Tibial nerve (tissue), 4 donors: ENCODE data around the gene SORCS2. TPM values are rescaled to one million over a fixed set of nuclear protein-coding genes. Genes with fewer than 3 reads are reported as not detected.

Experiments
- DNase-seq, 2 donors: peaks; one replicate each; pipeline ENCODE4 v3.0.0-alpha.2; 2019; ENCODE audit warnings: low spot score in 2 of 2
- H3K27ac ChIP-seq, 4 donors: fragments of 200-600 bp; sonication (generic) in 3 of 4; one replicate each; pipeline ENCODE4 v1.5.1; 2017 to 2019; ENCODE audit warnings: mild to moderate bottlenecking in 1 of 4
- H3K27me3 ChIP-seq, 2 donors: fragments of 200-600 bp; sonication (generic) in 1 of 2; one replicate each; pipeline versions ENCODE4 v1.5.1 to v1.6.0; 2017 to 2019
- H3K36me3 ChIP-seq, 3 donors: fragments of 200-600 bp; sonication (generic); one replicate each; pipeline ENCODE4 v1.5.1; 2018 to 2019
- H3K4me1 ChIP-seq, 4 donors: fragments of 200-600 bp; sonication (generic) in 3 of 4; one replicate each; pipeline ENCODE4 v1.5.1; 2017 to 2019
- H3K4me3 ChIP-seq, 4 donors: fragments of 200-600 bp; sonication (generic) in 3 of 4; one replicate each; pipeline ENCODE4 v1.5.1; 2017 to 2019; ENCODE audit warnings: mild to moderate bottlenecking in 1 of 4, moderate library complexity in 1 of 4
- H3K9me3 ChIP-seq, 4 donors: fragments of 200-600 bp; sonication (generic) in 3 of 4; one replicate each; pipeline ENCODE4 v1.5.1; 2017 to 2019
- EP300 ChIP-seq, 2 donors: sonication (generic); formaldehyde crosslinking; IDR thresholded peaks; one replicate each; pipeline ENCODE4 v1.6.1; 2017; ENCODE audit warnings: antibody characterized with exemption in 2 of 2, mild to moderate bottlenecking in 1 of 2
- POLR2A ChIP-seq, 2 donors: fragments of 450-650 bp; IDR thresholded peaks; one replicate each; pipeline ENCODE4 v1.6.1; 2017; ENCODE audit warnings: antibody characterized with exemption in 2 of 2, mild to moderate bottlenecking in 2 of 2, moderate library complexity in 2 of 2
- WGBS, 2 donors: methylation state at CpG; one replicate each; pipeline ENCODE4 v1.1.5; 2018; 5-methylcytosine and 5-hydroxymethylcytosine counted together
- total RNA-seq, 4 donors: library from RNA; depleted of rRNA; stranded (reverse); fragments of >200 nt; gene quantifications; one replicate each; pipeline ENCODE4 v1.1.0, GENCODE V29; 2016
- TF ChIP-seq, protein P1 (sequence below), 5 experiments: fragments of 200-600 bp in 3 of 5; fragments of 450-650 bp in 2 of 5; sonication (generic) in 3 of 5; IDR thresholded peaks; one replicate each; pipeline ENCODE4 v1.5.1; 2016 to 2019; ENCODE audit warnings: antibody characterized with exemption in 5 of 5, mild to moderate bottlenecking in 3 of 5, moderate library complexity in 2 of 5

Gene SORCS2
- total RNA-seq, 4 donors from 2014 or later: 15.6 to 48.9 (median 38.3) TPM

DNA sequence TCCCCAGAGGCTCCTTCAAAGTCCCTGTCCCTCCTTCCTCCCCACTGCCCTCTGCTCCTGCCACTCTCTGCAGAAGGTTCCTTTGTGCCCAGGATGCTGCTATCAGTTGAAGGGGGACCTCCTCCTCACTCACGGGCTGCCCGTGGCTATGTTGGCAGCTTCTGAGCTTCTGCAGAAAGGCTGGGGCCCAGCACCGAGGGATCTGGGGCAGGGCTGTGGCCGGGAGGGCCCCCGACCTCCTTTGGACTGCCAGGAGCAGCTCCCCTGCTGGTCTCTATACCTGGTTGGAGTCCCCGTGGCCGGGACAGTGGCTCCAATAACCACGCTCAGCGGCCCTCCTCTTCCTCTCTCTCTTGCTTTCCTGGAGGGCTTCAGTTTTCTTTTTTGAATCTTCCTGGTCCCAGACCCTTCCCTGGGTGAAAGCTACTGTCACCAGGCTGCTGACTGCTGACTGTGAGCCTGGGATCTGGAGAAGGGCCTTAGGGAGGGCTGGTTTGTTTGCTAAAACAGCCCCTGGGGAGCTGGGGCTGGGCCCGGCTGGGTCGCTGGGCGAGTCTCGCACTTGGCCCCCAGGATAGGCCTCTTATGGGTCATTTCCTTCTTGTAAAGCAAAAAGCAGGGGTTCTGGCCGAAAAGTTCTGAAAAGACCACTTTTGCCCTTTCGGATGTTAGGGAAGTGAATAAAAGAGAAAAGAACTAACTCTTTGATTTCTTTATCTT lies 46.9 kb downstream of the SORCS2 start:
- peaks cover 0 to 6% (median 0%) of the 10 kb centered on the region in 4 donors for H3K9me3 ChIP-seq
- TF ChIP-seq EP300 (IDR thresholded peaks at IDR 0.05) (no peak), POLR2A (IDR thresholded peaks at IDR 0.05) (no peak)
- TF ChIP-seq, protein P1, sequence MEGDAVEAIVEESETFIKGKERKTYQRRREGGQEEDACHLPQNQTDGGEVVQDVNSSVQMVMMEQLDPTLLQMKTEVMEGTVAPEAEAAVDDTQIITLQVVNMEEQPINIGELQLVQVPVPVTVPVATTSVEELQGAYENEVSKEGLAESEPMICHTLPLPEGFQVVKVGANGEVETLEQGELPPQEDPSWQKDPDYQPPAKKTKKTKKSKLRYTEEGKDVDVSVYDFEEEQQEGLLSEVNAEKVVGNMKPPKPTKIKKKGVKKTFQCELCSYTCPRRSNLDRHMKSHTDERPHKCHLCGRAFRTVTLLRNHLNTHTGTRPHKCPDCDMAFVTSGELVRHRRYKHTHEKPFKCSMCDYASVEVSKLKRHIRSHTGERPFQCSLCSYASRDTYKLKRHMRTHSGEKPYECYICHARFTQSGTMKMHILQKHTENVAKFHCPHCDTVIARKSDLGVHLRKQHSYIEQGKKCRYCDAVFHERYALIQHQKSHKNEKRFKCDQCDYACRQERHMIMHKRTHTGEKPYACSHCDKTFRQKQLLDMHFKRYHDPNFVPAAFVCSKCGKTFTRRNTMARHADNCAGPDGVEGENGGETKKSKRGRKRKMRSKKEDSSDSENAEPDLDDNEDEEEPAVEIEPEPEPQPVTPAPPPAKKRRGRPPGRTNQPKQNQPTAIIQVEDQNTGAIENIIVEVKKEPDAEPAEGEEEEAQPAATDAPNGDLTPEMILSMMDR (IDR thresholded peaks at IDR 0.05): no peak
- H3K4me1 ChIP-seq: peaks cover 0 to 39% (median 2%) of the 10 kb centered on the region in 4 donors
- H3K36me3 ChIP-seq: no peaks in the 10 kb centered on the region
- no peaks in the 10 kb centered on the region for H3K27me3 ChIP-seq
- no peak overlapping the region for H3K4me3 ChIP-seq
- peak overlapping the region in 3 of 4 donors; percentile 36 to 45 (median 40) for H3K27ac ChIP-seq
- DNase-seq: no peak
- WGBS, 2 donors: 68 to 70% methylated on average over 15 of the region's 15 CpGs

DNA sequence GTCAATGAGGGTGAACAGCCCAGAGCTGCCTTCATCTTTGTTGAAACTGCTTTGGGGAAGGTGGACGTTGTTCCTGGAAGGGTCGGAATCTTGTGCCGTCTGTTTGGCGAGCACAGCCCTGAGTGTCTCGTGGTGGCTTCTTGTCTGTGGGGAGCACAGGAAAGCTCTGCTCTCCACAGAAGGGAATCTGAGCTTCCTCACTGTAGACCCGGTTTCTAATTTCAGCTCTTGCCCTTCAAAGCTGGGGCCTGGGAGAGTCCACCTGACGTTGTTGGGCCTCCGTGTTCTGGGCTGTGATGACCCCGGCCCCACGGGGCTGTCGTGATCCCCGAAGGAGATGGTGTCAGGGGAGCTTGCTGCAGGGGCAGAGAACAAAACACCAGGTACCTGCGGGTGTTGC lies 47.5 kb downstream of the SORCS2 start:
- H3K27me3 ChIP-seq: no peaks in the 10 kb centered on the region
- H3K27ac ChIP-seq: peak overlapping the region in 1 of 4 donors; percentile 45
- TF ChIP-seq EP300 (IDR thresholded peaks at IDR 0.05): no peak
- TF ChIP-seq, protein P1 (IDR thresholded peaks at IDR 0.05): no peak
- TF ChIP-seq POLR2A (IDR thresholded peaks at IDR 0.05): no peak
- no peak overlapping the region for H3K4me3 ChIP-seq
- H3K9me3 ChIP-seq: peaks cover 0 to 6% (median 0%) of the 10 kb centered on the region in 4 donors
- peaks cover 0 to 44% (median 2%) of the 10 kb centered on the region in 4 donors for H3K4me1 ChIP-seq
- H3K36me3 ChIP-seq: no peaks in the 10 kb centered on the region
- no peak for DNase-seq
- WGBS, 2 donors: 68 to 70% methylated on average over 12 to 13 of the region's 13 CpGs

DNA sequence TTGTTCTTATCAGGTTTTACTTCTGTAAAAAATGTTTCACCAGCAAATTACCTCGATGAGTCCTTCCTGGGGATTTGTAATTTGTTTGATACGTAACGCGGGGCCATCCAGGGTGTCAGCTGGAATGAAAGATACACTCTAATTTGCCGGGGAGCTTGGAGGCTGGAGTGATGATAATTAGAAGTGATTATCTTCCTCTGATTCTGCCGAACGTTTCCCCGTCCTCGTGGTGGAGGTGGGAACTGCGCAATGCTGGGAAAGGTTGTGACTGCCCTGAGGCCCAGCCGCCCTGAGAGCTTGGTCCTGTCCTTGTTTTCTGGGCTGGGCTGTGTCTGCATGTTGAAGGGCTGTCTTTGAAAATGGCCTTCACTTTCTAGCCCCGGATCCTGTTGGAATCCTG lies 48.0 kb downstream of the SORCS2 start:
- DNase-seq: no peak
- WGBS, 2 donors: 60 to 70% methylated on average over 12 of the region's 12 CpGs
- H3K27me3 ChIP-seq: no peaks in the 10 kb centered on the region
- H3K9me3 ChIP-seq: peaks cover 0 to 6% (median 0%) of the 10 kb centered on the region in 4 donors
- TF ChIP-seq POLR2A (IDR thresholded peaks at IDR 0.05) (no peak), EP300 (IDR thresholded peaks at IDR 0.05) (no peak)
- TF ChIP-seq, protein P1 (IDR thresholded peaks at IDR 0.05): no peak
- no peak overlapping the region for H3K4me3 ChIP-seq
- peaks cover 0 to 44% (median 2%) of the 10 kb centered on the region in 4 donors for H3K4me1 ChIP-seq
- no peaks in the 10 kb centered on the region for H3K36me3 ChIP-seq
- peak overlapping the region in 1 of 4 donors; percentile 45 for H3K27ac ChIP-seq

DNA sequence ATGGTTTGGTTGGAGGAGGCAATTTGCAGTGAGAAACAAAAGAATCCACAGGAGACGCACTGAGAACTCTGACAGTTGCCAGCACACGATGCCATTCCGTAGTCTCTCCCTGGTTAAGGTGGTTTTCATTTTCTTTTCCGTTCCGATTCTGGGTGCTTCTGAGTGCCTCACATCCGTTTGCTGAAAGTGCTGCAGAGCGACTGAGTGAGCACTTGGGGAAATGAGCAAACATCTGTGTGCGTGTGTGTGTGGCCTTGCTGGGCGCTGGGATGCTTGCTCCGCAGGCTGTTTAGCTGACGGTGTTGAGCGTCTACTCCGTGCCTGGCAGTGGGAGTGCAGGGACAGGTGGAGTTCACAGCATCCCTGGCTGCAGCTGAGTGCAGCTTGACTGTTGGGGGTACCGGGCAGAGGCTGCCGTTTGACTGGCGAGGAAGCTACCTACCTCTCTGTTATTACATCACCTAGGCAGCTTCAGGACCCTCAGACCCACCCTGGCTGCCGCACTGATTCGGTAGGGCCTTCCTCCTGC lies 49.3 kb downstream of the SORCS2 start:
- no peak overlapping the region for H3K4me3 ChIP-seq
- DNase-seq: no peak
- H3K36me3 ChIP-seq: no peaks in the 10 kb centered on the region
- H3K27me3 ChIP-seq: no peaks in the 10 kb centered on the region
- no peak for TF ChIP-seq EP300 (IDR thresholded peaks at IDR 0.05)
- TF ChIP-seq, protein P1 (IDR thresholded peaks at IDR 0.05): no peak
- TF ChIP-seq POLR2A (IDR thresholded peaks at IDR 0.05): no peak
- 84 to 86% methylated on average over 18 of the region's 18 CpGs for WGBS, 2 donors
- peaks cover 0 to 6% (median 0%) of the 10 kb centered on the region in 4 donors for H3K9me3 ChIP-seq
- H3K27ac ChIP-seq: no peak overlapping the region
- peaks cover 0 to 43% (median 2%) of the 10 kb centered on the region in 4 donors for H3K4me1 ChIP-seq

DNA sequence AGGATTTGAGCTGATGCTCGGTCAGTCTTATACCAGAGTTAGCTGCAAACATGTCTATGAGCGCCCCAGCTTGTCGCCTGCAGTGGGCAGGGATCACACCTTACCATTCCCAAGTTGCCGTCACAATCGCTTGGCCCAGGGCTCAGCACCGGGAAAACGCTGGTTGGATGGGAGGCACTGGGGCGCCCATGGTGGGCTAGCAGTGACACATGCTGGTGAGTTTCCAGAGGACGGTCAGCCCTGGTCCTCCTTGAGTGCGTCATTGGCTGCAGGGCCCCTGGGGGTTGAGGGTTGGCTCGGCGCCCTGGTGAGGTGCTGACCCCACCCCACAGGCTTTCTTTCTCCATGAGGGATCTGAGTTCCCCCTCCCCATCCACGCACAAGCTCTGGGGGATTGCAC lies 50.4 kb downstream of the SORCS2 start:
- H3K9me3 ChIP-seq: peaks cover 0 to 6% (median 0%) of the 10 kb centered on the region in 4 donors
- H3K27ac ChIP-seq: no peak overlapping the region
- H3K4me3 ChIP-seq: no peak overlapping the region
- WGBS, 2 donors: 68 to 73% methylated on average over 13 of the region's 13 CpGs
- H3K27me3 ChIP-seq: no peaks in the 10 kb centered on the region
- no peak for DNase-seq
- peaks cover 0 to 45% (median 0%) of the 10 kb centered on the region in 4 donors for H3K4me1 ChIP-seq
- TF ChIP-seq EP300 (IDR thresholded peaks at IDR 0.05): no peak
- TF ChIP-seq, protein P1 (IDR thresholded peaks at IDR 0.05): no peak
- no peak for TF ChIP-seq POLR2A (IDR thresholded peaks at IDR 0.05)
- no peaks in the 10 kb centered on the region for H3K36me3 ChIP-seq
